A549 (cell line): Measurements from ENCODE around the gene BEND2. TPM values are rescaled to one million over a fixed set of nuclear protein-coding genes. Genes with fewer than 3 reads are reported as not detected.

Experiments used
- ATAC-seq, 2 experiments: fragments of 200-7000 bp in 1 of 2; fragments of >200 bp in 1 of 2; cut with Nextera tagmentation in 1 of 2; cut with Tn5 transposase in 1 of 2; 3 replicates each; pipeline versions ENCODE4 v1.8.0 to v1.9.1; 2018 to 2020; ENCODE audit warnings: mild to moderate bottlenecking in 1 of 2, moderate library complexity in 1 of 2
- CTCF ChIA-PET: fragments of 300-600 bp; sonication (Branson Sonifier 250); formaldehyde crosslinking; extraction: SDS; loops from one replicate; lab custom pipeline; 2021; ENCODE audit warnings: antibody characterized with exemption, inconsistent platforms; lab: Yijun Ruan, JAX
- POLR2A ChIA-PET: fragments of 350-600 bp; formaldehyde crosslinking; extraction: SDS; loops from one replicate; lab custom pipeline; 2021; ENCODE audit warnings: antibody characterized with exemption, inconsistent platforms; lab: Yijun Ruan, JAX
- DNase-seq, 2 experiments: peaks; one replicate each; pipeline versions ENCODE4 v3.0.0 to v3.0.0-alpha.2; 2011 to 2016; ENCODE audit warnings: low read depth in 1 of 2, low spot score in 1 of 2
- FAIRE-seq: peaks from 2 replicates; lab custom pipeline; 2011; peaks lifted over from hg19 to GRCh38; lab: Jason Lieb, UNC
- H3K27ac ChIP-seq, 2 experiments: fragments of >200 bp; sonication (Bioruptor Twin); formaldehyde crosslinking; 3 replicates each; pipeline ENCODE4 v1.5.1; 2016 to 2017
- H3K4me1 ChIP-seq: fragments of >200 bp; sonication (Bioruptor Twin); formaldehyde crosslinking; 3 replicates; pipeline ENCODE4 v1.6.1; 2016
- H3K4me2 ChIP-seq: fragments of >200 bp; sonication (Bioruptor Twin); formaldehyde crosslinking; 3 replicates; pipeline ENCODE4 v1.6.1; 2016
- H3K4me3 ChIP-seq: fragments of >200 bp; sonication (Bioruptor Twin); formaldehyde crosslinking; 3 replicates; pipeline ENCODE4 v1.5.1; 2016
- H3K9me3 ChIP-seq: fragments of >200 bp; sonication (Bioruptor Twin); formaldehyde crosslinking; 3 replicates; pipeline ENCODE4 v1.6.1; 2016
- ATOH8 ChIP-seq: fragments of 250-450 bp; sonication (Bioruptor Pico); IDR thresholded peaks from 2 replicates; pipeline ENCODE4 v1.5.0; 2020; ENCODE audit warnings: low read depth, mild to moderate bottlenecking, moderate library complexity
- BCL3 ChIP-seq: fragments of >200 bp; sonication (Bioruptor Twin); formaldehyde crosslinking; IDR thresholded peaks from 3 replicates; pipeline ENCODE4 v1.6.1; 2016
- CBX2 ChIP-seq: fragments of 200-600 bp; sonication (generic); IDR thresholded peaks from 2 replicates; pipeline ENCODE4 v1.6.1; 2016; ENCODE audit warnings: low read depth, mild to moderate bottlenecking, borderline replicate concordance
- CEBPB ChIP-seq, 2 experiments: fragments of >200 bp in 1 of 2; sonication (Bioruptor Twin) in 1 of 2; formaldehyde crosslinking in 1 of 2; IDR thresholded peaks; 2 replicates each; pipeline ENCODE4 v1.6.1; 2012 to 2016
- E2F6 ChIP-seq: IDR thresholded peaks from 2 replicates; pipeline ENCODE4 v1.6.1; 2012; ENCODE audit warnings: low read depth, borderline replicate concordance
- ESRRA ChIP-seq: fragments of 150-350 bp; IDR thresholded peaks from 2 replicates; pipeline ENCODE4 v1.6.1; 2014; ENCODE audit warnings: mild to moderate bottlenecking, low read length, borderline replicate concordance
- FOXS1 ChIP-seq: fragments of 250-450 bp; sonication (Bioruptor Pico); IDR thresholded peaks from 2 replicates; pipeline ENCODE4 v1.5.0; 2020; ENCODE audit warnings: mild to moderate bottlenecking, moderate library complexity
- GATA3 ChIP-seq: IDR thresholded peaks from 2 replicates; pipeline ENCODE4 v1.6.1; 2012; ENCODE audit warnings: borderline replicate concordance
- HES2 ChIP-seq: fragments of >200 bp; sonication (Bioruptor Twin); formaldehyde crosslinking; IDR thresholded peaks from 2 replicates; pipeline ENCODE4 v1.6.1; 2016
- HEYL ChIP-seq: fragments of 250-450 bp; sonication (Bioruptor Pico); IDR thresholded peaks from 2 replicates; pipeline ENCODE4 v1.8.0; 2021; ENCODE audit warnings: mild to moderate bottlenecking, moderate library complexity
- HOXA7 ChIP-seq: fragments of 250-450 bp; sonication (Bioruptor Pico); IDR thresholded peaks from 2 replicates; pipeline ENCODE4 v1.5.0; 2020; ENCODE audit warnings: mild to moderate bottlenecking, moderate library complexity
- JUN ChIP-seq, 2 experiments: fragments of >200 bp; sonication (Bioruptor Twin); formaldehyde crosslinking; IDR thresholded peaks; 2 replicates in 1 of 2; 3 replicates in 1 of 2; pipeline ENCODE4 v1.6.1; 2016 to 2017
- KDM1A ChIP-seq: fragments of 200-600 bp; sonication (generic); IDR thresholded peaks from 2 replicates; pipeline ENCODE4 v1.6.1; 2016; ENCODE audit warnings: low read depth, mild to moderate bottlenecking
- MAZ ChIP-seq: fragments of 150-350 bp; IDR thresholded peaks from 2 replicates; pipeline ENCODE4 v1.6.1; 2014; ENCODE audit warnings: antibody characterized with exemption, low read depth, low read length, borderline replicate concordance
- NPAS2 ChIP-seq: fragments of 250-450 bp; sonication (Bioruptor Pico); IDR thresholded peaks from 2 replicates; pipeline ENCODE4 v1.8.0; 2022; ENCODE audit warnings: mild to moderate bottlenecking, moderate library complexity, borderline replicate concordance
- RARB ChIP-seq: fragments of 250-450 bp; sonication (Bioruptor Pico); IDR thresholded peaks from 2 replicates; pipeline ENCODE4 v1.8.0; 2021; ENCODE audit warnings: mild to moderate bottlenecking, moderate library complexity
- RFX5 ChIP-seq: fragments of 450-650 bp; IDR thresholded peaks from 2 replicates; pipeline ENCODE4 v1.7.1; 2014; ENCODE audit warnings: antibody characterized with exemption, mild to moderate bottlenecking, moderate library complexity
- RNF2 ChIP-seq: fragments of 200-600 bp; sonication (generic); IDR thresholded peaks from 2 replicates; pipeline ENCODE4 v1.6.1; 2016; ENCODE audit warnings: low read depth, mild to moderate bottlenecking, antibody characterized with exemption, moderate library complexity, borderline replicate concordance
- SMC3 ChIP-seq: fragments of >200 bp; sonication (Bioruptor Twin); formaldehyde crosslinking; IDR thresholded peaks from 3 replicates; pipeline ENCODE4 v1.6.1; 2018; ENCODE audit warnings: inconsistent platforms
- SREBF2 ChIP-seq: fragments of 450-650 bp; IDR thresholded peaks from 2 replicates; pipeline ENCODE4 v1.6.1; 2014; ENCODE audit warnings: mild to moderate bottlenecking, moderate library complexity
- ZFP36 ChIP-seq: fragments of 450-650 bp; IDR thresholded peaks from 2 replicates; pipeline ENCODE4 v1.6.1; 2014; ENCODE audit warnings: borderline replicate concordance; ENCODE audit not compliant: partially characterized antibody
- WGBS: methylation state at CpG from one replicate; pipeline ENCODE4 v1.1.6; 2017; ENCODE audit errors: missing lambda C conversion rate; 5-methylcytosine and 5-hydroxymethylcytosine counted together
- polyA plus RNA-seq, 4 experiments: library from polyadenylated mRNA; depleted of rRNA in 3 of 4; stranded (reverse); fragments of >200 nt; fragmentation: RNase III in 1 of 4; extraction: RNeasy Plus Mini Kit Qiagen cat#74134 plus additional on column Dnase treatment in 1 of 4; gene quantifications; 2 replicates in 3 of 4; 3 replicates in 1 of 4; pipeline ENCODE4 v1.2.3, GENCODE V29; 2011 to 2017

BEND2 gene
- polyA plus RNA-seq, 2 of the 4 experiments (the other 2 are of a cell fraction) = not detected

- TF ChIP-seq SREBF2 = no peak
- TF ChIP-seq RFX5 = no peak
- TF ChIP-seq KDM1A = no peak
- TF ChIP-seq SMC3 = no peak
- no peak for TF ChIP-seq HEYL (CRISPR knock-in tag)
Observed at GRCh38 chrX:18179446-18179845, 41.2 kb downstream of the BEND2 start (continued).

GRCh38 chrX:18174971-18175370, 45.7 kb downstream of the BEND2 start:
- WGBS = 35% methylated on average over 5 of the region's 5 CpGs
- ChIA-PET CTCF (interaction anchor here (1.1 kb wide), 1 partner anchor 228 kb away, joined by 4 read pairs; no protein-coding TSS in a partner anchor), POLR2A (no interaction called here)
- H3K4me3 ChIP-seq = no peak overlapping the region
- ATAC-seq = no peak
- no peaks in the 10 kb centered on the region for H3K4me1 ChIP-seq
- no peak overlapping the region for H3K27ac ChIP-seq
- TF ChIP-seq RNF2 (no peak), HOXA7 (CRISPR knock-in tag) (no peak), CBX2 (no peak), CEBPB (IDR thresholded peaks at IDR 0.05) (no peak), GATA3 (no peak), SREBF2 (no peak), ESRRA (no peak), RARB (CRISPR knock-in tag) (no peak), ATOH8 (CRISPR knock-in tag) (no peak), ZFP36 (no peak), HES2 (no peak), MAZ (no peak), NPAS2 (CRISPR knock-in tag) (no peak), E2F6 (no peak)
- no peak for DNase-seq
- FAIRE-seq = peak; percentile 86
- no peaks in the 10 kb centered on the region for H3K9me3 ChIP-seq
- H3K4me2 ChIP-seq = no peak overlapping the region

GRCh38 chrX:18174209-18174608, 46.5 kb downstream of the BEND2 start:
- POLR2A ChIA-PET = no interaction called here
- H3K27ac ChIP-seq = no peak overlapping the region
- TF ChIP-seq BCL3 (no peak), CEBPB (IDR thresholded peaks at IDR 0.05) (no peak), FOXS1 (no peak), JUN (IDR thresholded peaks at IDR 0.05) (no peak), NPAS2 (CRISPR knock-in tag) (no peak), HES2 (no peak)
- FAIRE-seq (no peak), DNase-seq (no peak), ATAC-seq (no peak)
- no peaks in the 10 kb centered on the region for H3K4me1 ChIP-seq
- WGBS = 78% methylated on average over 7 of the region's 7 CpGs
- no peak overlapping the region for H3K4me3 ChIP-seq
- H3K9me3 ChIP-seq = no peaks in the 10 kb centered on the region
- no peak overlapping the region for H3K4me2 ChIP-seq
- CTCF ChIA-PET = interaction anchor here (1.1 kb wide), 1 partner anchor 228 kb away, joined by 4 read pairs; no protein-coding TSS in a partner anchor
